ENCODE measurements around the gene KLF9. TPM values are rescaled to one million over a fixed set of nuclear protein-coding genes. Genes with fewer than 3 reads are reported as not detected.

Gene KLF9
- polyA plus RNA-seq, 1 of the 3 experiments (the other 2 are of a cell fraction) = 5.8 TPM

- peak overlapping the region in 1 of 2 experiments; percentile 82; a peak in 2 of 4 replicates for H3K27ac ChIP-seq (ENCODE audit: low read depth in 2 of 2, low read length in 1 of 2)
- H3F3A ChIP-seq (replicated peaks; ENCODE audit: insufficient read depth) = peaks cover 3% of the 10 kb centered on the region
- POLR2A ChIA-PET = no interaction called here
- no peak for DNase-seq
- H3K4me1 ChIP-seq (ENCODE audit: control insufficient read depth in 1 of 2, insufficient read depth in 2 of 2, low read depth in 1 of 2, low read length in 1 of 2) = peaks cover 5 to 36% of the 10 kb centered on the region in 2 experiments; a peak in 3 of 4 replicates
- no peaks in the 10 kb centered on the region for H3K27me3 ChIP-seq (ENCODE audit: insufficient read depth)
- peaks cover 72% of the 10 kb centered on the region for H3K79me2 ChIP-seq (ENCODE audit: insufficient read depth)
- H3K4me3 ChIP-seq (ENCODE audit: low read depth in 2 of 2, low read length in 1 of 2) = no peak overlapping the region
- H3K4me2 ChIP-seq = no peak overlapping the region
- no peaks in the 10 kb centered on the region for H3K9me3 ChIP-seq
- H2AFZ ChIP-seq (ENCODE audit: low read depth) = no peak overlapping the region
- peaks cover 0 to 3% of the 10 kb centered on the region in 2 experiments for H3K36me3 ChIP-seq (replicated peaks in 1 of 2; ENCODE audit: control insufficient read depth in 1 of 2, insufficient read depth in 2 of 2, low read length in 1 of 2)
- 0 out of 2 replicates have a peak overlapping the region, but pooled peaks have one; percentile 11 for H3K9ac ChIP-seq
- TF ChIP-seq FOXJ3 (CRISPR knock-in tag; IDR thresholded peaks at IDR 0.05) = no peak
- TF ChIP-seq CHD2 (IDR thresholded peaks at IDR 0.05; ENCODE audit: low read length, partially characterized antibody) = no peak
- TF ChIP-seq TEAD4 (IDR thresholded peaks at IDR 0.05; ENCODE audit: borderline replicate concordance, insufficient read depth) = no peak
- TF ChIP-seq POLR2AphosphoS5 (IDR thresholded peaks at IDR 0.05; ENCODE audit: low read depth, low read length) = no peak
- no peak for TF ChIP-seq REST (IDR thresholded peaks at IDR 0.05; ENCODE audit: low read depth, low read length)
- no peak for TF ChIP-seq USF2 (IDR thresholded peaks at IDR 0.05; ENCODE audit: borderline replicate concordance, low read depth, low read length)
- TF ChIP-seq RAD21 (IDR thresholded peaks at IDR 0.05; ENCODE audit: low read length) = no peak
- TF ChIP-seq NFIC (IDR thresholded peaks at IDR 0.05; ENCODE audit: borderline replicate concordance) = no peak
- no peak for TF ChIP-seq ELF1 (IDR thresholded peaks at IDR 0.05)
- peaks cover 39% of the 10 kb centered on the region; the same call in 1 of the 2 replicates for H4K20me1 ChIP-seq (ENCODE audit: insufficient read depth)
- H3K9me2 ChIP-seq = no peaks in the 10 kb centered on the region
- 87% methylated on average over 3 of the region's 3 CpGs for whole genome bisulfite sequencing (ENCODE audit: low lambda C conversion rate)
- CTCF ChIA-PET = no interaction called here
These were observed 8.5 kb downstream of the KLF9 start for GRCh38 chr9:70405808-70406433.

GRCh38 chr9:70404261-70404660 is 10.2 kb downstream of the KLF9 start:
- no peak for DNase-seq
- no peak overlapping the region for H3K9ac ChIP-seq
- no peaks in the 10 kb centered on the region for H3K27me3 ChIP-seq (ENCODE audit: insufficient read depth)
- H3K27ac ChIP-seq (ENCODE audit: low read depth in 2 of 2, low read length in 1 of 2) = no peak overlapping the region
- peaks cover 0 to 3% of the 10 kb centered on the region in 2 experiments for H3K36me3 ChIP-seq (replicated peaks in 1 of 2; ENCODE audit: control insufficient read depth in 1 of 2, insufficient read depth in 2 of 2, low read length in 1 of 2)
- no peaks in the 10 kb centered on the region for H3K9me3 ChIP-seq
- H3K4me1 ChIP-seq (ENCODE audit: control insufficient read depth in 1 of 2, insufficient read depth in 2 of 2, low read depth in 1 of 2, low read length in 1 of 2) = peaks cover 12 to 24% of the 10 kb centered on the region in 2 experiments; a peak in 3 of 4 replicates
- no peak overlapping the region for H2AFZ ChIP-seq (ENCODE audit: low read depth)
- H3K4me2 ChIP-seq = no peak overlapping the region
- no peaks in the 10 kb centered on the region for H3K9me2 ChIP-seq
- no peak overlapping the region for H3K4me3 ChIP-seq (ENCODE audit: low read depth in 2 of 2, low read length in 1 of 2)
- TF ChIP-seq USF1 (IDR thresholded peaks at IDR 0.05; ENCODE audit: borderline replicate concordance, low read depth) (no peak), REST (IDR thresholded peaks at IDR 0.05; ENCODE audit: low read depth, low read length) (no peak), TCF12 (IDR thresholded peaks at IDR 0.05) (no peak), ELF1 (IDR thresholded peaks at IDR 0.05) (no peak), FOSL2 (IDR thresholded peaks at IDR 0.05; ENCODE audit: borderline replicate concordance, low read depth) (no peak), TAF1 (IDR thresholded peaks at IDR 0.05; ENCODE audit: borderline replicate concordance, low read depth, low read length) (no peak), MAX (IDR thresholded peaks at IDR 0.05; ENCODE audit: low read depth) (no peak), RCOR1 (IDR thresholded peaks at IDR 0.05; ENCODE audit: low read length) (no peak), MXI1 (IDR thresholded peaks at IDR 0.05; ENCODE audit: low read depth, low read length) (no peak), GATA2 (CRISPR knock-in tag; IDR thresholded peaks at IDR 0.05) (no peak), RAD21 (IDR thresholded peaks at IDR 0.05; ENCODE audit: low read length) (no peak)
- H3F3A ChIP-seq (replicated peaks; ENCODE audit: insufficient read depth) = no peaks in the 10 kb centered on the region
- peaks cover 69% of the 10 kb centered on the region for H3K79me2 ChIP-seq (ENCODE audit: insufficient read depth)
- peaks cover 44% of the 10 kb centered on the region; the same call in 1 of the 2 replicates for H4K20me1 ChIP-seq (ENCODE audit: insufficient read depth)
- CTCF ChIA-PET = interaction anchor here (0.9 to 1.1 kb wide), 3 partner anchors 8 to 14 kb away, joined by 3 read pairs; no protein-coding TSS in a partner anchor
- POLR2A ChIA-PET = no interaction called here
- 97% methylated on average over 2 of the region's 2 CpGs for WGBS (ENCODE audit: low lambda C conversion rate)
